ENCODE results near the gene HSH2D. TPM values are rescaled to one million over a fixed set of nuclear protein-coding genes. Genes with fewer than 3 reads are reported as not detected.
A peak's percentile ranks its signal among the peaks of the same experiment; 100 is the strongest.
"Not testable (repeated sequence)": the region's sequence is repeated elsewhere in the genome, so short reads cannot be mapped to it uniquely, and the experiment has no call there.

HSH2D gene
- total RNA-seq, 1 donor from 2014 or later, result 0.46 TPM

DNA sequence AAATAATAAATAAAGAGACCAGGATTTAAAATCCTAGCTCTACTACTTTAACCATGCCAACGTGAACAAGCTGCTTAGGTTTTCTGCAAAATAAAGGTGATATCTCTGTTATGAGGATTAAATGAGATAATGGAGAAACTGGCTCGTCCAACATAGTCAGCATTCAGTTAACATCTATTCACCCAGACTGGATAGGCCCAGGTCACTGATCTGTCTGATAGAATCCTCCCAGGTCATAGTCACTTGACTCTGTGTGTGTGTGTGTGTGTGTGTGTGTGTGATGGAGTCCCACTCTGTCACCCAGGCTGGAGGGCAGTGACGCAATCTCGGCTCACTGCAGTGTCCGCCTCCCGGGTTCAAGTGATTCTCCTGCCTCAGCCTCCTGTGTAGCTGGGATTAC is 44.7 kb upstream of the HSH2D start:
- no peaks in the 10 kb centered on the region for H3K36me3 ChIP-seq (ENCODE audit: control insufficient read depth, insufficient read depth, low read length)
- H3K27me3 ChIP-seq (ENCODE audit: control insufficient read depth, insufficient read depth, low read length), result no peaks in the 10 kb centered on the region
- TF ChIP-seq, protein P1, sequence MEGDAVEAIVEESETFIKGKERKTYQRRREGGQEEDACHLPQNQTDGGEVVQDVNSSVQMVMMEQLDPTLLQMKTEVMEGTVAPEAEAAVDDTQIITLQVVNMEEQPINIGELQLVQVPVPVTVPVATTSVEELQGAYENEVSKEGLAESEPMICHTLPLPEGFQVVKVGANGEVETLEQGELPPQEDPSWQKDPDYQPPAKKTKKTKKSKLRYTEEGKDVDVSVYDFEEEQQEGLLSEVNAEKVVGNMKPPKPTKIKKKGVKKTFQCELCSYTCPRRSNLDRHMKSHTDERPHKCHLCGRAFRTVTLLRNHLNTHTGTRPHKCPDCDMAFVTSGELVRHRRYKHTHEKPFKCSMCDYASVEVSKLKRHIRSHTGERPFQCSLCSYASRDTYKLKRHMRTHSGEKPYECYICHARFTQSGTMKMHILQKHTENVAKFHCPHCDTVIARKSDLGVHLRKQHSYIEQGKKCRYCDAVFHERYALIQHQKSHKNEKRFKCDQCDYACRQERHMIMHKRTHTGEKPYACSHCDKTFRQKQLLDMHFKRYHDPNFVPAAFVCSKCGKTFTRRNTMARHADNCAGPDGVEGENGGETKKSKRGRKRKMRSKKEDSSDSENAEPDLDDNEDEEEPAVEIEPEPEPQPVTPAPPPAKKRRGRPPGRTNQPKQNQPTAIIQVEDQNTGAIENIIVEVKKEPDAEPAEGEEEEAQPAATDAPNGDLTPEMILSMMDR (IDR thresholded peaks at IDR 0.05; ENCODE audit: insufficient read depth, low read length, poor library complexity, severe bottlenecking), result no peak
- no peak for DNase-seq (ENCODE audit: low read depth)
- no peak overlapping the region for H3K4me3 ChIP-seq (ENCODE audit: low read depth, low read length)

GRCh38 chr19:16099314-16099965 is 44.0 kb upstream of the HSH2D start:
- H3K27me3 ChIP-seq (ENCODE audit: control insufficient read depth, insufficient read depth, low read length); DNase-seq (ENCODE audit: low read depth); H3K4me3 ChIP-seq (ENCODE audit: low read depth, low read length); H3K36me3 ChIP-seq (ENCODE audit: control insufficient read depth, insufficient read depth, low read length): not testable (repeated sequence)

DNA sequence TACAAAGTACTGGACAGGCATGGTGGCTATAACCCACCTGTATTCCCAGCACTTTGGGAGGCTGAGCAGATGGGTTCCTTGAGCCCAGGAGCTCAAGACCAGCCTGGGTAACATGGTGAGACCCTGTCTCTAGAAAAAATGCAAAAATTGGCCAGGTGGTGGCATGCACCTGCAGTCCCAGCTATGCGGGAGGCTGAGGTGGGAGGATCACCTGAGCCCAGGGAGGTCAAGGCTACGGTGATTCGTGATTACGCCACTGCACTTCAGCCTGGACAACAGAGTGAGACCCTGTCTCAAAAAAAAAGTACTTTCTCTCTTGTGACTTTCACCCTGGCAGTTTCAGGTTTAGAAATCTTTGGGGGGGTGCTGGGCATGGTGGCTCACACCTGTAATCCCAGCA is 43.0 kb upstream of the HSH2D start:
- Histone ChIP-seq H3K36me3 (ENCODE audit: control insufficient read depth, insufficient read depth, low read length) (no peaks in the 10 kb centered on the region), H3K27me3 (ENCODE audit: control insufficient read depth, insufficient read depth, low read length) (no peaks in the 10 kb centered on the region), H3K4me3 (ENCODE audit: low read depth, low read length) (no peak overlapping the region)
- no peak for DNase-seq (ENCODE audit: low read depth)
- TF ChIP-seq, protein P1 (IDR thresholded peaks at IDR 0.05; ENCODE audit: insufficient read depth, low read length, poor library complexity, severe bottlenecking), result no peak

DNA sequence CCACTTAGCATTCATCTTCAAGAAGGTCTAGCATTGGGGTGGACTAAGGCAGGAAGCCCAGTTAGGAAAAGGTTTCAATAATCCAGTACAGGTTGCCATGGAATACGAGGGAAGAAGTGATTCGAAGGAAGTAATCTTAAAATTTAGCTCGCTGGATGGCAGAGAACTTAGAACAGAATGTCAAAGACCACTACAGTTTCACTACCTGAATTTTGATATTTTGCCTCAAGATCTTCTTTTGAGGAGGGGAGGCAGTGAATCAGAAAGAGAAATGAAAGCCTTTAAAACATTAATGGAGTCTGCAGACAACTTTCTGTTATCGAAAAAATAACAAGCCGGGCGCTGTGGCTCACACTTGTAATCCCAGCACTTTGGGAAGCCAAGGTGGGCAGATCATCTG is 38.8 kb upstream of the HSH2D start:
- TF ChIP-seq, protein P1 (IDR thresholded peaks at IDR 0.05; ENCODE audit: insufficient read depth, low read length, poor library complexity, severe bottlenecking), result no peak
- Histone ChIP-seq H3K4me3 (ENCODE audit: low read depth, low read length) (no peak overlapping the region), H3K27me3 (ENCODE audit: control insufficient read depth, insufficient read depth, low read length) (no peaks in the 10 kb centered on the region), H3K36me3 (ENCODE audit: control insufficient read depth, insufficient read depth, low read length) (no peaks in the 10 kb centered on the region)
- DNase-seq (ENCODE audit: low read depth), result no peak

GRCh38 chr19:16106121-16106520 is 37.4 kb upstream of the HSH2D start:
- no peaks in the 10 kb centered on the region for H3K27me3 ChIP-seq (ENCODE audit: control insufficient read depth, insufficient read depth, low read length)
- DNase-seq (ENCODE audit: low read depth), result no peak
- TF ChIP-seq, protein P1 (IDR thresholded peaks at IDR 0.05; ENCODE audit: insufficient read depth, low read length, poor library complexity, severe bottlenecking), result no peak
- H3K36me3 ChIP-seq (ENCODE audit: control insufficient read depth, insufficient read depth, low read length), result no peaks in the 10 kb centered on the region
- no peak overlapping the region for H3K4me3 ChIP-seq (ENCODE audit: low read depth, low read length)

GRCh38 chr19:16111160-16111908 is 32.2 kb upstream of the HSH2D start, which contains the start of gene RAB8A:
RAB8A (plus strand) TSS chr19:16111889; CDS start chr19:16111902, 13 bp downstream.
- peak; percentile 93 for DNase-seq (ENCODE audit: low read depth)
- no peaks in the 10 kb centered on the region for H3K36me3 ChIP-seq (ENCODE audit: control insufficient read depth, insufficient read depth, low read length)

More at GRCh38 chr19:16111160-16111908, 32.2 kb upstream of the HSH2D start, which contains the start of gene RAB8A:
- TF ChIP-seq, protein P1 (IDR thresholded peaks at IDR 0.05; ENCODE audit: insufficient read depth, low read length, poor library complexity, severe bottlenecking), result peak; percentile 79
- H3K27me3 ChIP-seq (ENCODE audit: control insufficient read depth, insufficient read depth, low read length), result no peaks in the 10 kb centered on the region
- H3K4me3 ChIP-seq (ENCODE audit: low read depth, low read length), result peak within 1 kb of the TSS; percentile 83

Measured in kidney epithelial cell (primary cell).